ENCODE data around the gene SAT2.

- TF ChIP-seq CTCF (IDR thresholded peaks at IDR 0.05) = no peak
- no peak for TF ChIP-seq EZH2 (IDR thresholded peaks at IDR 0.05)
These were observed 34.3 kb downstream of the SAT2 start for GRCh38 chr17:7593296-7593695.

All from neural progenitor cell (in vitro differentiated cells).